ENCODE data around the gene CNNM4. TPM values are rescaled to one million over a fixed set of nuclear protein-coding genes. Genes with fewer than 3 reads are reported as not detected.

CNNM4 gene
- total RNA-seq, 2 experiments from 2014 or later = 7.1 to 11.3 TPM

- CTCF ChIA-PET = interaction anchor here (1.7 kb wide), 1 partner anchor 24 kb away, joined by 9 read pairs; the partner anchor contains the start of gene CNNM4
- peak overlapping the region; percentile 8 for H3K27ac Mint-ChIP-seq
- DNase-seq (no peak), ATAC-seq (no peak)
- intact Hi-C loops (cut with DNase I, micrococcal nuclease) = no loop called here
- peaks cover 39% of the 10 kb centered on the region for H3K4me1 Mint-ChIP-seq
- H3K4me3 Mint-ChIP-seq = no peak overlapping the region
- no peaks in the 10 kb centered on the region for H3K9me3 Mint-ChIP-seq (ENCODE audit: low read depth)
- H3K36me3 Mint-ChIP-seq (ENCODE audit: low read depth) = peaks cover 23% of the 10 kb centered on the region
- no peaks in the 10 kb centered on the region for H3K27me3 Mint-ChIP-seq
- POLR2A ChIA-PET = no interaction called here
Measured at GRCh38 chr2:96737831-96738230, 22.9 kb upstream of the CNNM4 start.

GRCh38 chr2:96739076-96739632 lies 21.5 kb upstream of the CNNM4 start:
- Mint-ChIP-seq H3K4me3 (peak overlapping the region; percentile 98), H3K4me1 (peaks cover 40% of the 10 kb centered on the region), H3K36me3 (ENCODE audit: low read depth) (peaks cover 16% of the 10 kb centered on the region), H3K27ac (peak overlapping the region; percentile 84), H3K27me3 (no peaks in the 10 kb centered on the region), H3K9me3 (ENCODE audit: low read depth) (no peaks in the 10 kb centered on the region)
- DNase-seq (no peak), ATAC-seq (no peak)
- ChIA-PET CTCF (interaction anchor here (0.6 to 1.7 kb wide), 2 partner anchors 23 to 352 kb away, joined by 3 to 9 read pairs; partner anchors contain the start of gene CNNM4), POLR2A (no interaction called here)
- intact Hi-C loops (cut with DNase I, micrococcal nuclease) = no loop called here

- DNase-seq (peak; percentile 98), ATAC-seq (peak; percentile 100)
- Mint-ChIP-seq H3K4me1 (peaks cover 40% of the 10 kb centered on the region), H3K9me3 (ENCODE audit: low read depth) (no peaks in the 10 kb centered on the region), H3K4me3 (peak within 1 kb of the TSS; percentile 98), H3K27me3 (no peaks in the 10 kb centered on the region), H3K36me3 (ENCODE audit: low read depth) (peaks cover 10% of the 10 kb centered on the region), H3K27ac (peak within 1 kb of the TSS; percentile 84)
- ChIA-PET CTCF (interaction anchor here (0.5 to 3.5 kb wide), 3 partner anchors 21 to 353 kb away, joined by 3 to 13 read pairs (median 3); partner anchors contain the start of gene CNNM4), POLR2A (interaction anchor here (1.0 kb wide), 1 partner anchor 21 kb away, joined by 6 read pairs; the partner anchor contains the start of gene CNNM4)
- intact Hi-C loops (cut with DNase I, micrococcal nuclease) = loop anchor here (1.0 to 10.0 kb wide), 10 partner anchors 20 to 925 kb away; partner anchors contain the start of genes ARID5A (in 2 of the 2), CNNM4 (in 2 of the 2), KANSL3 (in 2 of the 2) and ACTR1B (in 1 of the 2)
Measured at GRCh38 chr2:96739633-96740428, 20.9 kb upstream of the CNNM4 start, which contains the start of gene LMAN2L. Gene LMAN2L, minus strand, starts transcription at chr2:96740064. Its CDS starts 24 bp downstream, at chr2:96740040.

- DNase-seq (no peak), ATAC-seq (no peak)
- Mint-ChIP-seq H3K4me3 (no peak overlapping the region), H3K9me3 (ENCODE audit: low read depth) (no peaks in the 10 kb centered on the region), H3K36me3 (ENCODE audit: low read depth) (no peaks in the 10 kb centered on the region), H3K27me3 (no peaks in the 10 kb centered on the region), H3K27ac (no peak overlapping the region), H3K4me1 (peaks cover 2% of the 10 kb centered on the region)
- POLR2A ChIA-PET = no interaction called here
- intact Hi-C loops (cut with DNase I, micrococcal nuclease) = loop anchor here in 1 of 2 experiments (10.0 kb wide), 1 partner anchor 918 kb away; the partner anchor contains the start of genes ACTR1B and C2orf92
- CTCF ChIA-PET = interaction anchor here (0.6 kb wide), 1 partner anchor 608 kb away, joined by 4 read pairs; no protein-coding TSS in a partner anchor
Measured at GRCh38 chr2:96747061-96747617, 13.6 kb upstream of the CNNM4 start.

DNA sequence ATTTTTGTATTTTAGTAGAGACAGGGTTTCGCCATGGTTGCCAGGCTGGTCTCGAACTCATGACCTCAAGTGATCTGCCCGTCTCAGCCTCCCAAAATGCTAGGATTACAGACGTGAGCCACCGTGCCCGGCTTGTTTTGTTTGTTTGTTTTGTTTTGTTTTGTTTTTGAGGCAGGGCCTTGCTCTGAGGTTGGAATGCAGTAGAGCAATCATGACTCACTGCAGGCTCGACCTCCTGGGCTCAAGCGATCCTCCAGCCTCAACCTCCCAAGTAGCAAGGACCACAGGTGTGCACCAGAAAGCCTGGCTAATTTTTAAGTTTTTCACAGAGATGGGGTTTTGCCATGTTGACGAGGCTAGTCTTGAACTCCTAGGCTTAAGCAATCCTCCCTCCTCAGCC lies 8.9 kb upstream of the CNNM4 start:
- CTCF ChIA-PET = no interaction called here

GRCh38 chr2:96753661-96754282 lies 6.9 kb upstream of the CNNM4 start:
- ATAC-seq = no peak
- CTCF ChIA-PET = interaction anchor here (1.4 to 1.5 kb wide), 2 partner anchors 9 to 12 kb away, joined by 3 to 7 read pairs; no protein-coding TSS in a partner anchor

More for the DNA sequence above, 8.9 kb upstream of the CNNM4 start:
- Mint-ChIP-seq H3K9me3 (ENCODE audit: low read depth) (no peaks in the 10 kb centered on the region), H3K4me1 (no peaks in the 10 kb centered on the region), H3K4me3 (no peak overlapping the region), H3K36me3 (ENCODE audit: low read depth) (no peaks in the 10 kb centered on the region), H3K27me3 (no peaks in the 10 kb centered on the region), H3K27ac (no peak overlapping the region)
- DNase-seq (no peak), ATAC-seq (no peak)
- POLR2A ChIA-PET = no interaction called here
- intact Hi-C loops (cut with DNase I, micrococcal nuclease) = no loop called here

DNA sequence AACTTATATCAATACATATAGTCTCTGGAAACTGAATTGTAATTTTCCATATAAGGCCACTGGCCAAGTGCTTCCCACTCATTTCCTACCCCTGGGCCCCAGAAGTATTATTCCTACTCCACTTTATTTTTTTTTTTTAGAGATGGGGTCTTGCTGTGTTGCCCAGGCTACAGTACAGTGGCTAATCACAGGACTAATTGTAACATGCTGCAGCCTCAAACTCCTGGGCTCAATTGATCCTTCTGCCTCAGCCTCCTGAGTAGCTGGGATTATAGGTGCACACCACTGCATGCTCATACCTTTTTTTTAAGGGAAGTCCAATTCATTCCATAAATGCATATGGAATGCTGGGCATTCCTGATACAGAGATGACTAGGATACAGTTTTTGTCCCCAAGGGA lies 6.4 kb upstream of the CNNM4 start:
- CTCF ChIA-PET = interaction anchor here (1.5 kb wide), 1 partner anchor 13 kb away, joined by 3 read pairs; no protein-coding TSS in a partner anchor
- POLR2A ChIA-PET = no interaction called here
- H3K27me3 Mint-ChIP-seq = no peaks in the 10 kb centered on the region
- ATAC-seq (no peak), DNase-seq (no peak)
- no peak overlapping the region for H3K4me3 Mint-ChIP-seq
- no peak overlapping the region for H3K27ac Mint-ChIP-seq
- peaks cover 2% of the 10 kb centered on the region for H3K4me1 Mint-ChIP-seq
- intact Hi-C loops (cut with DNase I, micrococcal nuclease) = no loop called here
- no peaks in the 10 kb centered on the region for H3K36me3 Mint-ChIP-seq (ENCODE audit: low read depth)
- H3K9me3 Mint-ChIP-seq (ENCODE audit: low read depth) = no peaks in the 10 kb centered on the region

More at GRCh38 chr2:96753661-96754282, 6.9 kb upstream of the CNNM4 start:
- no peaks in the 10 kb centered on the region for H3K27me3 Mint-ChIP-seq
- DNase-seq = no peak
- H3K36me3 Mint-ChIP-seq (ENCODE audit: low read depth) = no peaks in the 10 kb centered on the region
- no peaks in the 10 kb centered on the region for H3K9me3 Mint-ChIP-seq (ENCODE audit: low read depth)
- no peaks in the 10 kb centered on the region for H3K4me1 Mint-ChIP-seq
- H3K27ac Mint-ChIP-seq = no peak overlapping the region
- intact Hi-C loops (cut with DNase I, micrococcal nuclease) = no loop called here
- POLR2A ChIA-PET = no interaction called here
- H3K4me3 Mint-ChIP-seq = no peak overlapping the region

DNA sequence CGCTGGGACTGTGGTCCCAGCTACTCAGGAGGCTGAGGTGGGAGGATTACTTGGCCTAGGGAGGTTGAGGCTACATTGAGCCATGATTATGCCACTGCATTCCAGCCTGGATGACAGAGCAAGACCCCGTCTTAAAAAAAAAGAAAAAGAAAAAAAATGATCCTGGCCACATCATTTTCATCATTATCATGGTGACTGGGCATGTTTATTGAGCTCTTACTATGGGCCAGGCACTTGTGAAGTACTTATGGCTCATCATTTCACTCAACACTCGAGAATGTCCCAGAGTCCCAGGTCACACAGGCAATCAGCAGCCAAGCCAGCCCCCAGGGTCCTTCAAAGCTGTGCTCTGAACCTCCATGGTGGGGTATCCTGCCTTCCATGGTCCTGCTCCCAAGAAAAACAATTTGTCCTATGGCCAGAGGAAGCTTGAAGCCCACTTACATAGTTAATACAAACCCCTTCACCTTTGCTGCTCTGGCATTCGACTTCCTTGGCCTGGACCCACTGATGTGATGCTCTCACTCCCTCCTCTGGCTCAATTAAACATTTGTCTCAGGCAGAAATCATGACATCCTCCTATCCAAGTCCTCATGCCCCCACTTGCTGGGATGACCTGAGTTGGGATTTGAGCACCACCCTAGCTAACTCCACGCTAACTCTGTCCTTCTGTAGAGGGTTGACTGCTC lies 3.8 kb upstream of the CNNM4 start:
- H3K27ac Mint-ChIP-seq = no peak overlapping the region
- no peaks in the 10 kb centered on the region for H3K36me3 Mint-ChIP-seq (ENCODE audit: low read depth)
- peaks cover 20% of the 10 kb centered on the region for H3K4me1 Mint-ChIP-seq
- ATAC-seq = no peak
- H3K27me3 Mint-ChIP-seq = no peaks in the 10 kb centered on the region
- no peaks in the 10 kb centered on the region for H3K9me3 Mint-ChIP-seq (ENCODE audit: low read depth)
- ChIA-PET POLR2A (no interaction called here), CTCF (interaction anchor here (0.6 to 1.2 kb wide), 6 partner anchors 8 to 210 kb away, joined by 3 to 4 read pairs (median 3); no protein-coding TSS in a partner anchor)
- DNase-seq = no peak
- H3K4me3 Mint-ChIP-seq = no peak overlapping the region
- intact Hi-C loops (cut with DNase I, micrococcal nuclease) = no loop called here

DNA sequence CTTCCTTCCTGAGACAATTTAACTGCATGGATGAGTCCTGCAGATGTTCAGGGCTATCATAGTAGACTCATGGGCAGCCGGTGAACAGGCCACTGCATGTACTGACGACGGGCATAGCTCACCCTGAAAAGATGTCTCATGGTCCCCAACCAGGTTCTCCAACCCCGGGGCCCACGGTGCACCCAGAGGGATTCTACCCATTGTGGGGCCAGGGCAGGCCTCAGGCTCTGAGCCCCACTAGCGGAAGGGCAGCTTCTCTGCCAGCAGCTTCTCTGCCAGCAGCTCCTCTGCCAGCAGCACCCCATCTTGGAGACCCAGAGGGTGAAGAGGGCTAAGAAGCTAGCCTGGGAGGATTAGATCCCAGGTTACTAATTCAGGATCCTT lies 3.2 kb upstream of the CNNM4 start:
- ChIA-PET POLR2A (no interaction called here), CTCF (interaction anchor here (0.6 to 1.2 kb wide), 4 partner anchors 10 to 210 kb away, joined by 3 read pairs; no protein-coding TSS in a partner anchor)
- Mint-ChIP-seq H3K36me3 (ENCODE audit: low read depth) (no peaks in the 10 kb centered on the region), H3K27ac (no peak overlapping the region), H3K4me3 (no peak overlapping the region), H3K4me1 (peaks cover 25% of the 10 kb centered on the region), H3K9me3 (ENCODE audit: low read depth) (no peaks in the 10 kb centered on the region), H3K27me3 (no peaks in the 10 kb centered on the region)
- intact Hi-C loops (cut with DNase I, micrococcal nuclease) = no loop called here
- DNase-seq = no peak
- no peak for ATAC-seq

- no peaks in the 10 kb centered on the region for H3K9me3 Mint-ChIP-seq (ENCODE audit: low read depth)
- ChIA-PET CTCF (interaction anchor here (1.2 to 3.3 kb wide), 2 partner anchors 9 to 121 kb away, joined by 3 to 13 read pairs; partner anchors contain the start of gene KANSL3), POLR2A (no interaction called here)
- ATAC-seq = no peak
- H3K27ac Mint-ChIP-seq = no peak overlapping the region
- no peaks in the 10 kb centered on the region for H3K27me3 Mint-ChIP-seq
- H3K36me3 Mint-ChIP-seq (ENCODE audit: low read depth) = no peaks in the 10 kb centered on the region
- peaks cover 36% of the 10 kb centered on the region for H3K4me1 Mint-ChIP-seq
- intact Hi-C loops (cut with DNase I, micrococcal nuclease) = no loop called here
- DNase-seq = no peak
- H3K4me3 Mint-ChIP-seq = no peak overlapping the region
Measured at GRCh38 chr2:96758987-96759386, 1.7 kb upstream of the CNNM4 start.

Data from activated CD4-positive, alpha-beta T cell treated with anti-CD3 and anti-CD28 coated beads for 36 hours (primary cell).